NCI-H82 (cell line): Measurements from ENCODE around the gene MEN1.
"Not testable (repeated sequence)": the region's sequence is repeated elsewhere in the genome, so short reads cannot be mapped to it uniquely, and the experiment has no call there.

Source experiments
- DNase-seq: peaks from one replicate; lab custom pipeline; 2025; lab: John Stamatoyannopoulos, UW

The MEN1 gene

DNA sequence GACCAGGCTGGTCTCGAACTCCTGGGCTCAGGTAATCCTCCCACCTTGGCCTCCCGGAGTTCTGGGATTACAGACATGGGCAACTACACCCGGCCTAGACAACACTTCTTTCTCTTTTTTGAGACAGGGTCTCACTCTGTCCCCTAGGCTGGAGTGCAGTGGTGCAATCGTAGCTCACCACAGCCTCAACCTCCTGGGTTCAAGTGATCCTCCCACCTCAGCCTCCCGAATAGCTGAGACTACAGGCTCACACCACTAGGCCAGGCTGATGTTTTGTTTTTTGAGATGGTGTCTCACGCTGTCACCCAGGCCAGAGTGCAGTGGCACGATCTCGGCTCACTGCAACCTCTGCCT is 35.4 kb upstream of the MEN1 start:
- DNase-seq = not testable (repeated sequence)

DNA sequence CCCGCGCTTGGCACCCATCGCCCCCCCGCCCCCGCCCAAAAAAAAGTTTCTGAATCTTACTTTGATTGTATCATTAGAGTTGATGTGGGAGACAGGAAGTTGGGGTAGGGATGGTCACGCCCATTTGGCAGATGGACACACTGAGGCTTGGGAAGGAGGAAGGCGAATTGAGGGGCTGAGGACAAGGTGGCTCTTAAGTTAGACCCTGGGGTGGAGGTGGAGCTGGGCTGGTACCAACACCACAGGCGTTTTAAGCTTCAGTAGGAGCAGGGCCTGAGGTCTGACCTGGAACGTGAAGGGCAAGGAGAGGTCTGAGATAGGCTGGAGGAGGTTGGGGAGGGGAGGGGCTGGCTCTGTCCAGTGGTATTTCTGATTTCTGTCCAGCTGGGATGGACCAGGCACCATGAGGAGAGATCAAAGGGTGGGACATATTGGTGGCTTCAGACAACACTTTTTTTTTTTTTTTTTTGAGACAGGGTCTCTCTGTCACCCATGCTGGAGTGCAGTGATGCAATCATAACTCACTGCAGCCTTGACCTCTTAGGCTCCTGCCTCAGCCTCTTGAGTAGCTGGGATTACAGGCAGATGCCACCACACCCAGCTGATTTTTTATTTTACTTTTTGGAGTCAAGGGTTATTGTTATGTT is 34.9 kb upstream of the MEN1 start:
- DNase-seq = no peak

DNA sequence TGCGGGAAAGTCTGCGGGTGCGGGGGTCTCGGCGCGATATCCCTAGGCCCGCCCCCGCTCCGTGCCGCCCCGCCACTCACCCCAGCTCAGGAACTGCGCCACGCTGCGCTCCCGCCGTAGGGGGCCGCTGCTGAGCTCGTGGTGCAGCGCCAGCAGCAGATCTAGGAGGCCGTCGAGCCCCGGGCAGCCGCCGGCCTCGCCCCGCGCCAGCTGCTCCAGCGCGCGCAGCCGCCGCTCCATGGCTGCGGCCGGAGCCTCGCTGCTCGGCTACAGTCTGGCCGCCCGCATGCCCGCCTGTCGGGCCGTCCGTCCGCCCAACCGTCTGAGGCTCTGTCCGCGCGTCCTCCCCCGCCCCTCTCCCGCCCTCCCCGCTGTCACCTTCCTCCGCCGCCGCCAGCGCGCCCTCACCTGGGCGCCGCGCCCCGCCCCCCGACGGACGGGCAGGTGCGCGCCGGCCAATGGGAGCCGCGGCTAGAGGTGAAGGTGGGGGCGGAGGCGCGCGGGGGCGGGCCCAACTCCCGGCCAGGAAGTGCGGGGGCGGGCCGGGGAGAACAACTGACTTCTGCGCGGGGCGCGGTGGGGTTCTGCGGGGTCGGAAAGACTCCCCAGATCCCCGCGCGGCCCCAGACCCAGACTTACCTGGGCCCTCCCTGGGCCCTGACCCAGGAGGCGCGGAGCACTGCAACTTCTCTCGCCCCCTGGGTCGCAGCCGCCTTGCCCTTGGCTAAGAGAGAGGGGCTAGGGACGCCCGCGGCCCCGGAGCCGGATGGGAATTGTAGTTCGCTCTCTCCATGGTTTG is 34.2 kb upstream of the MEN1 start, which contains the start of gene CDC42BPG:
CDC42BPG (minus strand) TSS at position 324 of the 799 bp plus-strand sequence; CDS start at position 240, 84 bp downstream.
- DNase-seq = peak; percentile 75

DNA sequence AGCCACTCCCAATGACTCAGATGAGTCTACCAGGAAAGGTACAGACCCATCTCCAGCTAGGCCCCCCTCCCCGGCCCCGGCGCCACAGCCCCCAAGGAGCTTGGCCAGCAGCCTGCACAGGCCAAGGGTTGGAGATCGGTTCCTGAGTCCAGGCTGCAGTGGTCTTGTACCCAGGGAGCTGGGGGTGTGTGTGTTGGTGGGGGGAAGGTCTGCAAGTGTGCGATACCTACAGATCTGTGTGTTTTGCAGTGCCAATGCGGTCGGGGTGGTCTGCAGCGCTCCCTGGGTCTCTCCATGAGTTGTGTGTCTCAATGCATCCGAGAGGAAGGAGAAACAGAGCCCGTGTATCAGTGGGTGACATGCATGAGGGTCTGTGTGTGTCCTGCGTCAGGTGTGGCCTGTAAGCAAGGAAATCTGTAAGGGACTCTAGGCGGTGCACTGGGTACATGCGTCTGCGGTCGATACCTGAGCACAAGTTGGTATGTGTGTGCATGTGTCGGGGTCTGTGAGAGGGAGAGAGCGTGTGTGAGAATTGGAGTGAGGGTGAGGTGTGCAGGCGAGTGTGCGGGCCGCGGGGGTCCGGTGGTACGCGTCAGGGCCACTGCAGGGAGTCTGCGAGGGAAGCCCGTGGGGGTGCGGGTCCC is 33.5 kb upstream of the MEN1 start:
- peak; percentile 36 for DNase-seq

DNA sequence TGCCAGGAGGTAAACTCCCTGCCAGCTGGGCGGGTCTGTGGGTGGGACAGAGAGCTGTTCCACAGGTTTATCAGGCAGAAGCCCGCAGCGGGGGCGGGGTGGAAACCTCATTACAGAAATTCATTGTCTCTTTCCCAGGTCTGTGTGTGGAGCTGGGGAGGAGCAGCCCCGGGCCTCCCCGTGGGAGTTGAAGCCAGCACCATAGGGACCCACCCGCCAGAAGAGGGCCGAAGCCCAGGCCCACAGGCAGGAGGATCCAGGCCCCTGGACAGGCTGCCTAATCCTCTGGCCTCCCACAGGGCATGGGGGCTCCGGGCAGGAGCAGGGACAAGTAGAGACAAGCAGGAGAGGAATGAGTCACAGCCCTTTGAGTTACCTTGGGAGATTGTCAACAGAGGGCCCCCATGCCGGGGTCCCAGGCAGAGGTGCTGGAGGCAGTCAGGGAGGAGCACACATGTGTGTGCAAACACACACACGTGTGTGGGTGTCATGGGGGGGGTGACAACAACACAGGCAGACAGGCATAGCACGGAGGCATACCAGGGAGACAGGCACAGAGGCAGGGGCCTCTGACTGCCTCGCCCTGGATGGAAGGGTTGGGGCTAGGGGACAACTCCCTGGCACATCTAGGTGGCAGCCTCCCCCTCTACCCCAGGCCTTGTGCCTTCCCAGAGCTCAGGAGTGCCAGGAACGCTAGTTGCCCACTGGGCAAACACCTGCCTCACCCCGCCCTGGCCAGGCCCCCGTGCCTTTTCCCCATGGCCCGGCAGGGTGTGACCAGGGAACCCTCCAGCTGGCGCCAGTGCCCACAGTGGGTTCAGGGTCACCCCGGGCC is 32.7 kb upstream of the MEN1 start:
- DNase-seq = no peak

DNA sequence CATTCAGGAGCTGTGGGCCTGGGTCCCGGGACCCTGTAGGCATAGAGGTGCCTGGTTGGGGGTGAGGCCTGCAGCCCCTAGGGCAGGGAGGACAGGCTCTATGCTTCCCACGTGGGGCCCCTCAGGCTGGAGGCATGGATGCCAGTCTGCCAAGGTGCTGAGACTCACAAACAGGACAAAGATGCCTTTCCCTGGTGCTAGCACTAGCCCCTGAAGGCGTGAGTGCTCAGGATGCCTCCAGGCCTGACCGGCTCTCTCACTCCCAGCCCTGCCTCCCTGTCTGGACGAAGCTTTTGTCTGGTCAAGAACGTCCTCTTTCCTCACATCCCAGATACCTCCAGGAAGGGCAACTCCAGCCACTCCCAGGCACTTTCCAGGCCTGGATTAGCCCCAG is 32.0 kb upstream of the MEN1 start:
- no peak for DNase-seq

DNA sequence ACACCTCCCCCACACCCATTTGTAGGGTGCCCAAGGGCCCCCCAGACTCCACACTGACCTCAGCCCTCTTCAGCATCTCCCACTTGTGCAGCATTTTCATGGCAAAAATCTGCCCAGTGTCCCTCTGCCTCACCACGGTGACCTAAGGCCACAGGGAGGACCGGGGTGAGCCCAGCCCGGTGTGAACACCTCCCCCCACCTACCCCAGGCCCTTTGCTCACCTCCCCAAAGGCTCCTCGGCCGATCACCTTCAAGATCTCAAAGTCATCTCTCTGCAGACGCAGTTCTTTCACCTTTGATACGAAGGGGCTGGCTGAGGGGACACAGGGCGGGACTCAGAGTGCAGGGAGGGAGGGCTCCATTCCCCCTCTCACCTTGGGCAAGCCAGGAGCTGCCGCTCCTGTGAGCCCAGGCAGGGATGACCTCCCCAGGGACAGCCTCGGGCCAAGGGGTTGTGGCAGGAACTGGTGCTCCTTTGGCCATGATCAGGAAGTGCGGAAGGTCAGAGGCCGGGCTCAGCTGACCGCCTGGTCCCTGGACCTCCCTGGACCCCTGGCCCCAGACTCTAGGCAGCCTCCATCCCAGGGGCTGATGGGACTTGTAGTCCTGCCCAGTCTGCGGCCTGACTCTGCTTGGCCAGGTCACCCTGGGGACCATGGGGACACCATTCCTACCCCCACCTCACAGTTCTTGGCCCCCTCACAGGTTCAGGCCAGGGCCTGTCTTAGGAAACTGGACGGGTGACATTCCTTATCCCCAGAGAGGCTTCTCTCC is 31.4 kb upstream of the MEN1 start:
- DNase-seq = no peak

DNA sequence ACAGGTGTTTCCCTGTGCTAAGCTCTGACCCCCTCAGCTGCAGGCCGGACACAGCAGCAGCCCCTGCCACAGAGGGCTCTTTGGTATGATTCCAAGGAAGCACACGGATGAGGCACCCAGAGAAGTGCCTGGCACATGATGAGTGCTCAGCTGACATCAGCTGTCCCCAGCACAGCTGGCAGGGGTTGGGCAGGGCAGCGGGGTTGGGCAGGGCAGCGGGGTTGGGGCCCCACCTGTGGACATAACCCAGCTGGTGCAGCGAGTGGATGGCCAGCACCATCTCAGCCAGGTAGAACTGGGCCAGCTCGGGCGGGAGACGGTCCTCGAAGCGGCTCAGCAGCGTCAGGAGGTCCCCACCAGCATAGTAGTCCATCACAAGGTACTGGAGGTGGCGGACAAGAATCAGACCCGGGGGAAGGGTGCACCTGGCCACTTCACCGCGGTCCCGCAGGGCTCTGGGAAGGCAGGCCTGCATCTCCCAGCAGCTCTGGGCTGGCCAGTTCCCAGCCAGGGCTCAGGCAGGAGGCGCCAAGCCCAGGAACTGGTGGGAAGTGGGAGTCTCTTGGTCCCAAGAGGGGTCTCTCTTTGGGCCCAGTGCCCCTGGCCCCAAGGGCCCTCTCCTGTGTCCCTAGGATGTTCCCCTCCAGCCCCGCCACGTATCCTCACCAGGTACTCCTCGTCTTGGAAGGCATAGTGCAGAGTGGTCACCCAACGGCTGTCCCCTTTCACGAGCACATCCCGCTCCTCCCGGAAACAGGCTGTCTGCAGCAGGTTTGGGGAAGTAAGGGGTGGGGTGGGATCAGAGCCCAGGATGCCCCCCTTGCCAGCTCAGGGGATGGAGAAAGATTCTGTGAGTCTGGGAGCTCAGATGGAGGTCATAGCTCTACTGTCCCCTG is 29.8 kb upstream of the MEN1 start:
- DNase-seq = no peak

DNA sequence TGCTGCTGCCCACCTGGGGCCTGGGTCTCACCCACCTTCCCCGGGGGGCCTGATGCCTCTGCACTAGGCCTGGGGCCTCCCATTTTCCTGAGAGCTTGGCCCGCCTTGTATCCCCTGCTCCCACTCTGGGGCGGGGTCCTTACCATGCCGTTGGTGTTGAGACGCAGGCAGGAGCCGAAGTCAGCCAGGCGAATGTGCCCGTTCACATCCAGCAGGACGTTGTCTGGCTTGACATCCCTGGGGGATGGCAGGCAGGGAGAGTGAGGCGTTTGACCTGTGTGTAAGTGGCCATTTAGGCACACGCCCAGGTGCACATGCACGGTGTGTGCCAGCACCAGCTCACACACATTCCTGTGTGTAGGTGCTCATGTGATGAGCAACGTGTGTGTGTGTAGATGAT is 29.0 kb upstream of the MEN1 start:
- DNase-seq = no peak

GRCh38 chr11:64838600-64839334 is 28.4 kb upstream of the MEN1 start:
- no peak for DNase-seq

DNA sequence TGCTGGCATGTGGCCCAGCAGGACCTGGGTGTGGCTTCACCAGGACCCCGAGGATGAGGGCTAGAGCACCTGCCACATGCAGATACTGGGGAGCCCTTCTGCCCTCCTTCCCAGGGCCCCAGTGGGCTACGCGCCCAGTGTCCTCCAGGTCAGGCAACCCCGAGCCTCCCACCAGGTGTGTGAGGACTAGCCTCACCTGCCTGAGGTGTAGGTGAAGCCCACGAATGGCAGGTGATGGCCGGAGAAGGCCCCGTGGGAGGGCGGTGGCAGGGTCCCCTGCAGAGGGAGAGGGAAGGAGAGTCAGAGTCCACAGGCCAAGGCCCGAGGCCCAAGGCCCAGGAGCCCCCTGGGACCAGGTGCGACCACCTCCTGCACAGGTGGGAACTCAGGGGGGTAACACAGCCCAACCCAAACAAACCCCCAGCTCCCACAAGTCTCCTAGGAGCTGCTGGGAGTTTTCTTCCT is 27.6 kb upstream of the MEN1 start:
- no peak for DNase-seq

GRCh38 chr11:64836448-64837072 is 26.2 kb upstream of the MEN1 start:
- DNase-seq = no peak

GRCh38 chr11:64835616-64836447 is 25.5 kb upstream of the MEN1 start:
- no peak for DNase-seq

DNA sequence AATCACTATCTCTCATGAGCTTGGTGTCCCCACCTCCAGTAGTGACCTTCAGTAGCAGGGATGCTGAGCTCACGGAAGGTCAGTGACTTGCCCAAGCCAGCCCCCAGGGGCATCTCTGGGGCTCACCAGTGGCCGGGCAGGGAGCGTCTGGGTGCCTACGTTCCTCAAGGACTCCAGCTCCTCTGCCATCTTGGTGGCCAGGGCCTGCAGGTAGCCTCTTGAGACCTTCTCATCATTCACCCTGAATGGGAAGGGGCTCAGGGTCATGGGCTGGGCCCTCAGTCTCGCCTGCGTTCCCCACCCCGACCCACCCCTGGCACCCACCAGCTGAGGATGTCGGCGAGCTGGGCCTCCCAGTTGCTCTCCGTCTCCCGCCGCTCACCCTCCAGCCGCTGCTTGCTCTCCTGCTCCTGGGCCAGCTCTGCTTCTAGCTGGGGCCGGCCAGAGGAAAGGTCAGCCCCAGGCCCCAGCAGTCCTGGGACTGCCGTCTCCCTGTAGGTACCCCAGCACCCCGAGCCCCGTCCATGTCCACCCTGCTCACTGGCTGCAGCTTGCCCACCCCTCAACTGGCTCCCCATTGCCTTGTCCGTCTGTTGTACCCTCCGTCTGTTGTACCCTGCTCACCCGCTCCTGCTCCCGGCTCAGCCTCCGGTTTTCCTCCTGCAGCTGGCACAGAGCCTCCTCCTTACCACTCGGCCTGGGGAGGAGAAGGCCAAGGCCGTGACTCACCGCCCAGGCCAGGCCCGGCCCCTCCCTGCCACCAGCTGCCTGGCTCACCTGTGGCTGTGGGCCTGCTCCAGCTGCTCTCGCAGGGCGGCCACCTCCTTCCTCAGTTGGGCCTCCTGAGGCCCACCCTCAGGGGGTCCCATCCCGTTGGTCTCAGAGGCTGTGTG is 24.6 kb upstream of the MEN1 start:
- DNase-seq = no peak

- no peak for DNase-seq
Measured at GRCh38 chr11:64834031-64834722, 23.8 kb upstream of the MEN1 start.

DNA sequence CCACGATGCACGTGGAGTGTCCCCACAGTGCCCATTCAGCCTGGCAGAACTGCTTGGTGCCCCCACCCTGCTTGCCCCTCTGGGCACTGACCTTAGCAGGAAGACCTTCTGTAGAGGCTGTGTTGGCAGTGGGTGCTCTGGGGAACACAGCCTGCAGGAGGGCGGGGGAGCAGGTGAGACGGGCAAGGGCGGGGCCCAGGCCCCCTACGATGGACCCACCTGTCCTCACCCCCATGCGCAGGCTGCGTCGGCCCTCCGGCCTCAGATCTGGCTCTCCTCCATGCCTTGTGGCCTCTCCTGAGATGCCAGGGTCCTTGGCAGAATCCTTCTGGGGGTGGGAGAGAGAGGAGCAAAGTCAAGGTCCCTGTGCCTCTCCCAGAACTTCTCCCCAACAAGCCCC is 23.2 kb upstream of the MEN1 start:
- no peak for DNase-seq

GRCh38 chr11:64833198-64833502 is 22.8 kb upstream of the MEN1 start:
- DNase-seq = no peak
